Activated CD8-positive, alpha-beta T cell treated with anti-CD3 and anti-CD28 coated beads, Interleukin-2, amount 10 ng/mL, durations not matched to agents 7 days and 5 days (primary cell): Measurements from ENCODE around the gene CDS1. TPM values are rescaled to one million over a fixed set of nuclear protein-coding genes. Genes with fewer than 3 reads are reported as not detected.
"Not testable (repeated sequence)": the region's sequence is repeated elsewhere in the genome, so short reads cannot be mapped to it uniquely, and the experiment has no call there.

ENCODE experiments used
- ATAC-seq: fragments of 150-1000 bp; cut with Tn5 transposase; one replicate; pipeline ENCODE4 v1.10.0; 2021; ENCODE audit warnings: moderate library complexity
- CTCF ChIA-PET: fragments of 350-600 bp; sonication (Branson Sonifier 250); formaldehyde crosslinking; loops from one replicate; lab custom pipeline; 2021; ENCODE audit warnings: antibody characterized with exemption; lab: Charles Lee
- POLR2A ChIA-PET: fragments of 350-600 bp; sonication (Branson Sonifier 250); formaldehyde crosslinking; loops from one replicate; lab custom pipeline; 2021; ENCODE audit warnings: antibody characterized with exemption; lab: Charles Lee
- DNase-seq: peaks from one replicate; pipeline ENCODE4 v3.0.0-alpha.2; 2020
- H3K27ac Mint-ChIP-seq: one replicate; pipeline ENCODE4 v1.8.0; 2021; ENCODE audit warnings: mild to moderate bottlenecking, mixed read lengths
- H3K27me3 Mint-ChIP-seq: one replicate; pipeline ENCODE4 v1.8.0; 2021; ENCODE audit warnings: low read depth, mixed read lengths
- H3K36me3 Mint-ChIP-seq: one replicate; pipeline ENCODE4 v1.8.0; 2021; ENCODE audit warnings: low read depth, mixed read lengths
- H3K4me1 Mint-ChIP-seq: one replicate; pipeline ENCODE4 v1.8.0; 2021; ENCODE audit warnings: low read depth, mixed read lengths
- H3K4me3 Mint-ChIP-seq: one replicate; pipeline ENCODE4 v1.8.0; 2021; ENCODE audit warnings: mild to moderate bottlenecking, mixed read lengths
- H3K9me3 Mint-ChIP-seq: one replicate; pipeline ENCODE4 v1.8.0; 2022; ENCODE audit warnings: mixed read lengths; ENCODE audit not compliant: insufficient read depth
- total RNA-seq, 2 experiments: library from RNA; stranded (reverse); gene quantifications; one replicate each; pipeline ENCODE4 v1.2.3, GENCODE V29; 2021

Gene CDS1
- total RNA-seq, 2 experiments from 2014 or later = not detected

DNA sequence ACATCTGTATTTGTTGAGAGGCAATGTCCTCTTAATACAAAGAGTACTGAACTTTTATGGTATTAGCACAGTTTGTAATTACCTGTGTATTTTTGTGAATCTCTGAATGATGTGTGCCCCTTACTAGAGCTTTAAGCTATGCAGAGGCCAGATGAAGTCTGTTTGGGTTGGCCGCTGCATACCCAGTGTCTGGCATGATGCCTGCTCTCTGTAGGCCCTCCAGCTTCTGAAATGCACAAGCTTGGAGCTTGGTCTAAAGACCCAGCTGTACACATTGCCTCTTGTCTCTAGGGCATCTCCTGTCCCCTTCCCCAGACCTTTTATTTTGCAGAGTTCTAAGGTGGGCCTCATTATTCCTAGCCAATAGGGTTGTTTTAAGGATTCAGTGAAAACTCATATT is 68.6 kb downstream of the CDS1 start:
- no peak overlapping the region for H3K4me3 Mint-ChIP-seq
- H3K9me3 Mint-ChIP-seq = no peaks in the 10 kb centered on the region
- H3K27ac Mint-ChIP-seq = no peak overlapping the region
- no peaks in the 10 kb centered on the region for H3K4me1 Mint-ChIP-seq
- ChIA-PET POLR2A (no interaction called here), CTCF (no interaction called here)
- DNase-seq (no peak), ATAC-seq (no peak)
- H3K36me3 Mint-ChIP-seq = no peaks in the 10 kb centered on the region
- no peaks in the 10 kb centered on the region for H3K27me3 Mint-ChIP-seq

GRCh38 chr4:84652478-84652877 is 69.6 kb downstream of the CDS1 start:
- Mint-ChIP-seq H3K27ac (no peak overlapping the region), H3K27me3 (no peaks in the 10 kb centered on the region), H3K9me3 (no peaks in the 10 kb centered on the region), H3K4me1 (no peaks in the 10 kb centered on the region), H3K36me3 (no peaks in the 10 kb centered on the region), H3K4me3 (no peak overlapping the region)
- ATAC-seq (no peak), DNase-seq (no peak)
- POLR2A ChIA-PET = no interaction called here
- CTCF ChIA-PET = no interaction called here

DNA sequence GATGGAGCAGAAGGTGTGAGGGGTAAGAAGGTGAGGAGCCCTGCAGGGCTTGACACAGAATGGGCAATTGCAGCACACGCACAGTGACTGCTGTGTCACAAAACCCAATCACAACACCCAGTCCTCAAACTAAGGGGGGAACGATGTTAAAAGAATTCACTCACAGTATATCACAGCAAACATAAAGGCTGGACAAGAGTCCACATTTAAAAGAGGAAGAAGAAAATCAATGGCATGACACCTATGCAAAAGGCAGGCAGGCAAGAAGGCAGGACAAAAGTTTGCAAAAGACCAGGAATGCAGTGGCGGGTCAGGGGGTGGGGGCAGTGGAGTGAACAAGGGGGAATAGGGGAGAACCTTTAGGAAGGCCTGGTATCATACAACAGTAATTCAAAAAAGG is 77.7 kb downstream of the CDS1 start:
- H3K4me3 Mint-ChIP-seq = no peak overlapping the region
- H3K27ac Mint-ChIP-seq = no peak overlapping the region
- DNase-seq (no peak), ATAC-seq (no peak)
- ChIA-PET CTCF (no interaction called here), POLR2A (no interaction called here)
- no peaks in the 10 kb centered on the region for H3K9me3 Mint-ChIP-seq
- H3K27me3 Mint-ChIP-seq = no peaks in the 10 kb centered on the region
- no peaks in the 10 kb centered on the region for H3K36me3 Mint-ChIP-seq
- no peaks in the 10 kb centered on the region for H3K4me1 Mint-ChIP-seq

DNA sequence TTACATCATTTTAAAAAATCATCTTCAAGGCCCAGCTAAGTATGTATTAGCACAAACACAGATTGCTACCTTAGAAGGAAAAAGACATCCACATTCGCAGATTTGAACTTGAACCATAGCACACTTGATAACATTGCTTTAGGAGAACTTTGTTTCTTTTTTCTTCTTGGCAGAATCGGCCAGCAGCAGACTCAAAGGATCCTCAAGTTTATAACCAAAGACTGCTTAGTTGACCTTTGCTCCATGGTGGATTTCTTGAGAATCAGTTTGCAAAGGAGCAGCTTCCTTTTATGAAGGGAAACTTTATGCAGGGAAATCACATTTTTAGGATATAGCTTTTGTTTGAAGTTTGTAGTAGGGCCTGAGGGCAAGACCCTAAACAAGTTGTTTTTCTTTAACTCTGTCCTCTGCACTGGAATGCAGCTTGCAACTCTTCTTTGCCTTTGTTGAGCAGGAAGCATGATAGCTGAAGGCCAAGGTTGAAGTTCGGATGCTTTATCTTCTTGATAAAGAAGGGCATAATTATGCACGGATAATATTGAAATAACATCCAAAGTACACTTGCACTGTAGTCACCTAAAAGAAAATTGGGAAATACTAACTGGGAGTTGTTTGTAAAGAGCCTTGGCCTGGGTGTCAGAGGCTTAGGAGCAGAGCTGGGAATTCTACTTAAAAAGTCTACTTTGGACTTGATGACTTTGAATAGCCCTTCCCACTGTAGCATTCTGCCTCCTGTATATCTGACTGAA is 78.4 kb downstream of the CDS1 start:
- Mint-ChIP-seq H3K4me1 (no peaks in the 10 kb centered on the region), H3K9me3 (no peaks in the 10 kb centered on the region), H3K4me3 (no peak overlapping the region), H3K36me3 (no peaks in the 10 kb centered on the region), H3K27ac (no peak overlapping the region), H3K27me3 (no peaks in the 10 kb centered on the region)
- ATAC-seq (no peak), DNase-seq (no peak)
- CTCF ChIA-PET = no interaction called here
- POLR2A ChIA-PET = no interaction called here

DNA sequence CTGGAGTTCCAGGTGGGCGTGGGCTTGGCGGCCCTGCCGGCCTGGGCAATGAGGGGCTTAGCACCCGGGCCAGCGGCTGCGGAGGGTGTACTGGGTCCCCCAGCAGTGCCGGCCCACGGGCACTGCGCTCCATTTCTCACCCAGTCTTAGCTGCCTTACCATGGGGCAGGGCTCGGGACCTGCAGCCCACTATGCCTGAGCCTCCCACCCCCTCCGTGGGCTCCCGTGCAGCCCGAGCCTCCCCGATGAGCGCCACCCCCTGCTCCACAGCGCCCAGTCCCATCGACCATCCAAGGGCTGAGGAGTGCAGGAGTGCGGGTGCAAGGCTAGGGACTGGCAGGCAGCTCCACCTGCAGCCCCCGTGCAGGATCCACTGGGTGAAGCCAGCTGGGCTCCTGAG is 81.8 kb downstream of the CDS1 start:
- DNase-seq, POLR2A ChIA-PET, ATAC-seq, H3K27me3 Mint-ChIP-seq, H3K4me1 Mint-ChIP-seq, H3K36me3 Mint-ChIP-seq, H3K4me3 Mint-ChIP-seq, H3K9me3 Mint-ChIP-seq, CTCF ChIA-PET, H3K27ac Mint-ChIP-seq: not testable (repeated sequence)

DNA sequence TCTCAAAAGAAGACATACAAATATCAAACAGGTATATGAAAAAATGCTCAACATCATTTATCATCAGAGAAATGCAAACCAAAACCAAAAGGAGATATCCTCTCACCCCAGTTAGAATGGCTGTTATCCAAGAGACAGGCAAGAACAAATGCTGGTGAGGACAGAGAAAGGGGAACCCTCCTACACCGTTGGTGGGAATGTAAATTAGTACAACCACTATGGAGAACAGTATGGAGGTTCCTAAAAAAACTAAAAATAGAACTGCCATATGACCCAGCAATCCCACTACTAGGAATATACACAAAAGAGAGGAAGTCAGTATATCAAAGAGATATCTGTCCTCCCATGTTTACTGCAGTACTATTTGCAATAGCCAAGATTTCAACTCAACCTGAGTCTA is 83.5 kb downstream of the CDS1 start:
- ChIA-PET CTCF (no interaction called here), POLR2A (no interaction called here)
- Mint-ChIP-seq H3K36me3 (no peaks in the 10 kb centered on the region), H3K27me3 (peaks cover 3% of the 10 kb centered on the region), H3K4me3 (no peak overlapping the region), H3K27ac (no peak overlapping the region), H3K4me1 (no peaks in the 10 kb centered on the region), H3K9me3 (no peaks in the 10 kb centered on the region)
- no peak for ATAC-seq
- no peak for DNase-seq

DNA sequence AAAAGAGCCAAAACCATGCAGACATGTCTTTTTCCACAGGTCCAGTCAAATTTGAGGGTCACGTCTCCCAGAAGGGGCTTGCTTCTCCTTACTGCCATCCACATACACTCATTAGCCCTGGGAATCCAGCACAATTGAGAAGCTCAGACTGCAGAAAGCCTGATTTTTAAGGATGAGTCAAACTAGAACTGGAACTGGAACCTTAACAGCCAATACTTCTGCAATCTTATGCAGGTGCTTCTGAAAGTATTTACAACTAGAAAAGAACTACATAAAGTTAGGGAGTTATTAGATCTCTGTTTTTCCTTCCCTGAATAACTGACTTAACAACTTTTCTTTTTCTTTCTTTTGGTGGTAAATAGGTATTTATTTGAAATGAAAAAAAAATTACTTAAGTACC is 86.3 kb downstream of the CDS1 start:
- ATAC-seq (no peak), DNase-seq (no peak)
- H3K27ac Mint-ChIP-seq = no peak overlapping the region
- no peak overlapping the region for H3K4me3 Mint-ChIP-seq
- no peaks in the 10 kb centered on the region for H3K9me3 Mint-ChIP-seq
- H3K36me3 Mint-ChIP-seq = no peaks in the 10 kb centered on the region
- POLR2A ChIA-PET = no interaction called here
- H3K4me1 Mint-ChIP-seq = no peaks in the 10 kb centered on the region
- peaks cover 3% of the 10 kb centered on the region for H3K27me3 Mint-ChIP-seq
- CTCF ChIA-PET = no interaction called here

DNA sequence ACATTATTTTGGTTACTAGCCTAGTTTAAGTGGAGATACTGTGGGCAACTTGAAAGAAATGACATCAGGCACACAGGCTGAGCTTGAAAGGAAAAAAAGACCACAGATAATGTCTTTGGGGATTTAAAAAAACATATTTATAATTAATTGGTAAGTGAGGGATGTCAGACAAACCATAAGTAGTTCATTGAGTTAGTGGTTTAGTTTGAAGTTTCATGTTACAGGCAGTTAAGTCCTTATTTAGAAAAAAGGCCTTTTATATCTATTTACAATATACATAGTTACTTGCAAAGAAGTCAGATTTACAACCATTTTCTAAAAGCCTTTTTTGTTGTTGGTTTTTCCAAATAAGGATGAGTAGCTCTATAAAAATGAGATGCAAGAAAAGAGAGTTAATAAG is 89.2 kb downstream of the CDS1 start:
- DNase-seq (no peak), ATAC-seq (no peak)
- H3K9me3 Mint-ChIP-seq = no peaks in the 10 kb centered on the region
- ChIA-PET POLR2A (no interaction called here), CTCF (interaction anchor here (1.0 kb wide), 1 partner anchor 50 kb away, joined by 4 read pairs; no protein-coding TSS in a partner anchor)
- H3K27me3 Mint-ChIP-seq = peaks cover 3% of the 10 kb centered on the region
- H3K4me1 Mint-ChIP-seq = no peaks in the 10 kb centered on the region
- H3K27ac Mint-ChIP-seq = no peak overlapping the region
- H3K4me3 Mint-ChIP-seq = no peak overlapping the region
- H3K36me3 Mint-ChIP-seq = no peaks in the 10 kb centered on the region

GRCh38 chr4:84673475-84674240 is 90.7 kb downstream of the CDS1 start:
- Mint-ChIP-seq H3K4me3 (no peak overlapping the region), H3K9me3 (no peaks in the 10 kb centered on the region), H3K4me1 (no peaks in the 10 kb centered on the region), H3K27ac (no peak overlapping the region), H3K36me3 (no peaks in the 10 kb centered on the region), H3K27me3 (no peaks in the 10 kb centered on the region)
- ChIA-PET POLR2A (no interaction called here), CTCF (no interaction called here)
- DNase-seq = no peak
- ATAC-seq = no peak

DNA sequence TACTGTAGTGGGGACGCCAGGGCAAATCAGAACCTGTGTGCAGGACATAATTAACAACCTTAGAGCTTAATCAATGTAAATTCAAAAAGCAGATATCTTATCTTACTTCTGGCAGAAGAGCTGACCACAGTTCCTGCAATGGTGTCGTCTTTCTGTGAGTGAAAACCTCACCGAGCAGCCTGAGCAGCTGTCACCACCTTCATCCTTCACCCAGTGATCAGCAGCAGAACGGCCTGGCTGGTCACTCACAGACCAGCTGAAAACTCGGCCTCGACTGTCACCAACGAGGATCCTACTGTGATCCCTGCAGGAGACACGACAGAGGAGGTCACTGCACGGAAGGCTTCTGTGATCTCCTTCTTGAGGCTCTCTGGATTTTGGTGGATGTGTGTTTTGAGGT is 94.2 kb downstream of the CDS1 start:
- CTCF ChIA-PET = no interaction called here
- DNase-seq (no peak), ATAC-seq (no peak)
- POLR2A ChIA-PET = interaction anchor here (0.6 kb wide), 1 partner anchor 851 kb away, joined by 3 read pairs; no protein-coding TSS in a partner anchor
- peaks cover 14% of the 10 kb centered on the region for H3K4me1 Mint-ChIP-seq
- H3K27ac Mint-ChIP-seq = no peak overlapping the region
- peaks cover 6% of the 10 kb centered on the region for H3K27me3 Mint-ChIP-seq
- no peaks in the 10 kb centered on the region for H3K36me3 Mint-ChIP-seq
- no peak overlapping the region for H3K4me3 Mint-ChIP-seq
- no peaks in the 10 kb centered on the region for H3K9me3 Mint-ChIP-seq

DNA sequence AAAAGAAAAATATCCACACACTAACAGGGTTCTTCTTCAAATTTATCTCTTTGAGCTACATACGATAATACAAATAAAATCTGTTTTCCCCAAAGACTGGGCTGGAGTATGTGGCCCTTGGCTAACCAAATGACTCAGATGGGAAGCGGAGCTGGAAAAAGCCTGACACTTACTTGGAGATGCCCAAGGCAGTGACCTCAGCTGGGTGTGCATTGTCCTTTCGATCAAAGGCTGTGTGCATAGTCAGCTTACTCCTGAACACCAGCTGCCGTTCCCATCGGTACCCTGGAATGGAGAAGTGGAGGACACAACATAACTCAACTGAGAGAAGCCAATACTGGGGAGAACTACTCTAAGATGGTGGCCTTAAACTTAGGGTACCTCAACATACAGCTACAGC is 95.1 kb downstream of the CDS1 start:
- no peak for DNase-seq
- ChIA-PET CTCF (no interaction called here), POLR2A (no interaction called here)
- Mint-ChIP-seq H3K36me3 (no peaks in the 10 kb centered on the region), H3K27me3 (peaks cover 7% of the 10 kb centered on the region), H3K9me3 (no peaks in the 10 kb centered on the region), H3K4me1 (peaks cover 14% of the 10 kb centered on the region), H3K27ac (no peak overlapping the region), H3K4me3 (no peak overlapping the region)
- ATAC-seq = no peak

- Mint-ChIP-seq H3K9me3 (no peaks in the 10 kb centered on the region), H3K27me3 (peaks cover 10% of the 10 kb centered on the region), H3K4me1 (peaks cover 22% of the 10 kb centered on the region), H3K27ac (no peak overlapping the region), H3K36me3 (no peaks in the 10 kb centered on the region), H3K4me3 (no peak overlapping the region)
- POLR2A ChIA-PET = no interaction called here
- CTCF ChIA-PET = no interaction called here
- DNase-seq (no peak), ATAC-seq (no peak)
Observed at GRCh38 chr4:84678976-84679744, 96.2 kb downstream of the CDS1 start.
